ENCODE data around the gene TNS1.

The TNS1 gene

DNA sequence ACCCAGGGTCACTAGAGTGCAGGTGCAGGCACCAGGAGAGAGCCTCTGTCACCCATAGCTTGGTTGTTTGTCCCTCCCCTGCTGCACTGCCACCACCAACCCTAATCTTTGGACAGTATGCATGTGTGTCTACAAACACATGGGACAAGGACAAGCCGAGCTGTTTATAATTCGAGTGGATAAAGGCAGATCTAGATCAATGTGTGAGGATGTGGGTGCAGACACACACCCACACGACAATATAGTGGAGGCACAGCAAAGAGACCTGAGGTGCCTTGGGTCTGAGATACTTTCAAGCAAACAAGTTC lies 199.2 kb downstream of the TNS1 start:
- no peak for DNase-seq (ENCODE audit: extremely low read depth in 1 of 2, low read depth in 1 of 2)

DNA sequence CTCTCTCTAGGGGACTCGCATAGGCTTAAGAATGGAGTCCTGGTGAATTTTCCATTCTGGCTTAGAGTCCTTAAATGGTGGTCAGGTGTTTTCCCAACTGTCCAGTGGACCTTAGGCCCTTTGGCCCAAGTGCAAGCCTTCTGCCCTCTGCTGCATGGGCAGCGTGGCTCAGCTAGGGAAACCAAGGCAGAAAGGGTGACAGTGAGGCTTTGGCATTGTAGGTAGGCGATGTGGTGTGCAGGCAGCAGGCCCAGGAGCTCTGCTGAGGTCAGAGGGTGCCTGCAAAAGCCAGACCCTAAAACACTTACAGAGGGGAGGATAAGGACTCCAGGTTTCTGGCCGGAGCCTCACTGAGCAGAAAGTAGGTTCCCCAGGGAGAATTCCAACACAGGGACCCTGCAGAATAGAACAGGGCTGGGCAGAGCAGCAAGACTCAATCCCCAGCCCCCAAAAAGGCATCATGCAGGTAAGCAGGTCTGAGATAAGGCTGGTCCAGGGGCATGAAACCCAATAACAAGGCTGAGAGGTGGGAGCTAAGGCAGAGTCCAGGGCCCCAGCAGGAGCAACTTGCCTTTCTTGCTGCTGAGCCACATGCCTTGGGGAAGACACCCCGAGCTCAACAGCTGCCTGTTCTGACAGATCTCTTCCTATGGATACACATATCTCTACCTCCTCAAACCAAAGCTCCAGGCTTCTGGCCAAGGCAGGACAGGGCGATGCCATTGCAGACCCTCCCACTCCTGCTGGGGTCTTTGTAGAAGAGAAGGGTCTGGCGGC lies 199.7 kb downstream of the TNS1 start:
- DNase-seq (ENCODE audit: extremely low read depth in 1 of 2, low read depth in 1 of 2): no peak

GRCh38 chr2:217802266-217802665 lies 200.5 kb downstream of the TNS1 start:
- DNase-seq (ENCODE audit: extremely low read depth in 1 of 2, low read depth in 1 of 2): no peak

DNA sequence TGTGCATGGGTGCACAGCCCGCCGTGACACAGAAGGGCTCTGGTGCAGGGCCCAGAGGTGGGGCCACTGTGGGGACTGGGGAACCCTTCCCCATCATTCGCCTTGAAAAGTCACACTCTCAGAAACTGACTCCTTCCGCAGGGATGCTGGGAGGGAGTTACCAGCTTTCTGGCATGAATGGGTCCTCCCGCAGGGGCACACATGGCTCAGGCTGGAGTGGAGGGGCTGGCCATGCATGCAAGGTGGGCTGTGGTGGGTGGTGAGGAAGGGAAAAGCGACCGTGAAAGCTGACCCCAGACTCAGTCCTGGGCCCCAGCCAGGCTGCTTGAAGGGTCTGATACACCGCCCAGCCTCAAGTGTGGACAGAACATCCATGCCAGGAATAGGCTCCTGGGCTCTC lies 201.1 kb downstream of the TNS1 start:
- no peak for DNase-seq (ENCODE audit: extremely low read depth in 1 of 2, low read depth in 1 of 2)

- no peak for DNase-seq (ENCODE audit: extremely low read depth in 1 of 2, low read depth in 1 of 2)
Measured at GRCh38 chr2:217801115-217801531, 201.7 kb downstream of the TNS1 start.

- no peak for DNase-seq (ENCODE audit: extremely low read depth in 1 of 2, low read depth in 1 of 2)
Measured at GRCh38 chr2:217800433-217801114, 202.2 kb downstream of the TNS1 start.

DNA sequence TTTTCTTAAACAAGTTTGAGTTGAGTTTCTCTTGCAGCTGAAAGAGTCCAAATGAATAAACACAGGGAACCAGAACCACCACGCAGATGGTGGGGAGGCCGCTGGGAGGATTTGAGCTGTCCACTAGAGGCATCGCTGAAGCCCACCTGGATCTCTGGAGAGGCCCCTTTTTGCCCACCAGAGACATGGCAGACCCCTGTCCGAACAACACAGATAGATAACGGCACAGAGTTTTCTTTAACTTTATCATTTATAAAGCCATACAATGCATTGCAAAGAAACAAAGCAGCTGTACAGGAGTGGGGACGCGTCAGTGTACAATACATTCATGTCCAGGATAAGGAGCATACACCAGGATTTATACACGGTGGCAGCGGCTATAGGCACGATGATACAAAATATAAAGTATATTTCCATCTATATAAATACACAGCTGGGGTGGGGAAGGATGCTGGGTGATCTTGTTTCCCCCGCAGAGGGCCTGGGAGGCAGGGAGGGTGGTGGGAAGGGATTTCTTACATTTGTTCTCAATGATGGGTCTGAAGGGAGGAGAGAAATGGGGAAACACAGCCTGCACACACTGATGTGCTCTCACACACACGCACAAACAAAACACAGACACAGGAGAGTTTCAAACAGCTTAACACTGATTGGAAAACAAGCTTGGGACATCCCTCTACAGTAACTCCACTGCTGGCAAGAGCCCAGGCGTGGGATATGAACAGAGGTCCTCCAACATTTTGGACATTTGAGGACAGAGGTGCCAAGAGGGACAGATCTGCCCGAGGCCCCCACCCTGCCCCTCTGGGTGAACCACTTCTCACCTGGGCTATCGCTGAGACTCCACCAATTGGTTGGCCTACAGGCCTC lies 203.0 kb downstream of the TNS1 start:
- DNase-seq (ENCODE audit: extremely low read depth in 1 of 2, low read depth in 1 of 2): no peak

DNA sequence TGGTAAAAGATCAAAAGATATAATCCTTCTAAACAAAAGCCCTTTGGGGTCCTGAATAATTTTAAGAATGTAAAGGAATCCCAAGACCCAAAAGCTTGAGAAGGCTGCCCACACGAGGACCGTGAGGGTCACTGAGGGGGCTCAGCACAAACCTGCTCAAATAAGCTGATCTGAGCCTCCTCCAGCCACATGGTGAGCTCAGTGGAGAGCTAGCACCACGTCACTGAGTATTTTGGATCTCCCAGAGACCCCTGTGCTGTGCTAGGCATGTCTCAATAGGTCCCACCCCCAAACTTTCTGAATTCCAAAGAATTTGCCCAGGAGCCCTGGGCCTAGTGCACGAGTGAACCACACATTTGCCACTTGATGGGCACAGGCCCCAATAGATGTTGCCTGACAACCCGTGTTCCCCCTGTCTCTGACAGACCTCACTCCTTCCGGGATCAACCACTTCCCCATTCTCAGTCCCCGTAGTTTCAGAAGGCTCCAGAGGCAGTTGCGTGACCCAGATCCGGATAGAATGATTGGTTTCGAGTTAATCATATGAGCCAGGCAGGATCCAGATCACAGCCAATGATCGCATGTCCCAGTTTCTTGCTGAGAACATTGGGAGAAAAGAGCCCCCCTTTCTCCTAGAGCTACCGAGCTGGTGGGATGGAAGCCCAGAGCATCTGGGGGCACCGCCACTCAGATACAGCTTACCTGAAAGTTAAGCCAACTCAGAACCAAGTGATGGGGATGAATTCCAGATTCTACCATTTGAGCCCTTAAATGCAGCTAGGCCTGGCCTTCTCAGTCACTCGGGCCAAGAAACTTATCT lies 203.8 kb downstream of the TNS1 start:
- no peak for DNase-seq (ENCODE audit: extremely low read depth in 1 of 2, low read depth in 1 of 2)

DNA sequence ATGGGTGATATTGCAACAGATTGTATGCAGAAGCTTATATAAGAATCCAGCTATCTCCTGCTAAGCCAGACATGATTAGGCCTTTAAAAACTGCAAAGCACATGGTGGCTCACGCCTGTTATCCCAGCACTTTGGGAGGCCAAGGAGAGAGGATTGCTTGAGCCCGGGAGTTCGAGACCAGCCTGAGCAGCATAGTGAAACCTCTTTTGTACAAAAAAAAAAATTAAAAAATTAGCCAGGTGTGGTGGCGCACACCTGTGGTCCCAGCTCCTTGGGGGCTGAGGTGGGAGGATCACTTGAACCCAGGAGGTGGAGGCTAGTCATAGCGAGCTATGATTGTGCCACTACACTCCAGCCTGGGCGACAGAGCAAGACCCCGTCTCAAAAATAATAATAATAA lies 204.6 kb downstream of the TNS1 start:
- DNase-seq (ENCODE audit: extremely low read depth in 1 of 2, low read depth in 1 of 2): no peak

GRCh38 chr2:217797661-217798069 lies 205.1 kb downstream of the TNS1 start:
- no peak for DNase-seq (ENCODE audit: extremely low read depth in 1 of 2, low read depth in 1 of 2)

- no peak for DNase-seq (ENCODE audit: extremely low read depth in 1 of 2, low read depth in 1 of 2)
Measured at GRCh38 chr2:217797165-217797564, 205.6 kb downstream of the TNS1 start.

GRCh38 chr2:217795706-217796465 lies 206.9 kb downstream of the TNS1 start:
- no peak for DNase-seq (ENCODE audit: extremely low read depth in 1 of 2, low read depth in 1 of 2)

- no peak for DNase-seq (ENCODE audit: extremely low read depth in 1 of 2, low read depth in 1 of 2)
Measured at GRCh38 chr2:217795067-217795466, 207.7 kb downstream of the TNS1 start.

- no peak for DNase-seq (ENCODE audit: extremely low read depth in 1 of 2, low read depth in 1 of 2)
Measured at GRCh38 chr2:217794133-217794986, 208.4 kb downstream of the TNS1 start.

- no peak for DNase-seq (ENCODE audit: extremely low read depth in 1 of 2, low read depth in 1 of 2)
Measured at GRCh38 chr2:217793566-217794132, 209.1 kb downstream of the TNS1 start.

DNA sequence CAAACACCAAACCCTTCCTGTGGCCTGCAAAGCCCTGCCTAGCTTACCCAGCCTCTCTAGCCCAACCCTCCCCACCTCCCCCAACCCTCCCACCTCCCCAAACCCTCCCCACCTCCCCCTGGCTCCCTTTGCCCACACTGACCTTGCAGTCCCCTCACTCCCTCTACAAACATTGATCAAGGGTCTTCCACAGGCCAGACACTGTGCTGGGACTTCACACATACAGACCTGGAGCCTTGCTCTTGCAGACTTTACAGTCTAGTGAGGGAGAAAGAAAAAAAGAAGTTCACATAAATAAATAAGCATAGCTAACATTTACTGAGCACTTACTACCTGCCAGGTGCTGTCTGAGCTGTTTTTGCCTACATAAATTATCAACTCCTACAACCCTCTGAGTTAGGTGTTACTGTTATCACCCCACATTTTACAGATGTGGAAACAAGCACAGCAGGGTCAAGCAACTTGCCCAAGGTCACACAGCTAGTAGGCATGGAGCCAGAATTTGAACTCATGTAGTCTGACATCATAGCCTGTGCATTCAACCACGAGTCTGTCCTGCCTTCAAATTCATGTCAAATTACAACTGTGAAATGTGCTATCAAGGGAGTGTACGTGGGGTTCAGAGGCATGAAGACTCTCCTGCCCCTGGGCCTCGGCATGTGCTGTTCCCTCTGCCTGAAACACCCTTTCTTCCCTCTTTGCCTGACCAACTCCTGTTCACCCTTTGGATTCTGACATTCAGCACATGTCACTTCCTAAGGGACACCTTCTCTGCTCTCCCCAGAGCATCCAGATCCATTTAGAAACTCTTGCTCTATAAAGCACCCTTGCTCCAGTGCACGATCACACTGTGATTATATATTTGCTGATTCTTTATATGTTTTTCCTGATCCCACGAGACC lies 209.9 kb downstream of the TNS1 start:
- no peak for DNase-seq (ENCODE audit: extremely low read depth in 1 of 2, low read depth in 1 of 2)

DNA sequence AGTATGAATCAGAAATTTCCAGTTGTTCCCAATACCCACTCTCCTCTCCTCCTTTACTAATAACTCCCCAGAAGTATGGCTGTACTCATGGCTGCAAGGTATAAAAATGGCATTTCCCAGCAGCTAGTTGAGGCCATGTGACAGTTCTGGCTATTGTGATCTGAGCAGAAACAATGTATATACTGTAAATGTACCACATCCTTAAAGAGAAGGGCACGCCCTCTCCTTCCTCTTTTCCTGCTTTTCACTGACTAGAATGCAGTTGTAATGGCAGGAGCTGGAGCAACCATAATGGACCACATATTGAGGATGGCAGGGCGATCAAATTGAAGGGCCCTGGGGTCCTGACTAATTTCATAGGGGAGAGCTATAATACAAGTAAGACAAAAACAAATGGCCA lies 211.2 kb downstream of the TNS1 start:
- DNase-seq (ENCODE audit: extremely low read depth in 1 of 2, low read depth in 1 of 2): no peak
